WTC11 (cell line): ENCODE results near the gene EPHX1.
"Not testable (repeated sequence)": the region's sequence is repeated elsewhere in the genome, so short reads cannot be mapped to it uniquely, and the experiment has no call there.

Experiments
- ATF2 ChIP-seq: sonication (generic); formaldehyde crosslinking; IDR thresholded peaks from 2 replicates; pipeline ENCODE4 v1.8.1; 2022; ENCODE audit warnings: low read depth, missing genetic modification reagents, borderline replicate concordance
- TP53 ChIP-seq: sonication (generic); formaldehyde crosslinking; IDR thresholded peaks from 2 replicates; pipeline ENCODE4 v1.8.1; 2023; ENCODE audit warnings: mild to moderate bottlenecking, missing genetic modification reagents
- TF ChIP-seq, protein P1 (sequence below): fragments of 250-450 bp; sonication (Bioruptor Pico); IDR thresholded peaks from 2 replicates; pipeline ENCODE4 v2.1.2; 2022; ENCODE audit warnings: mild to moderate bottlenecking, moderate library complexity
- TF ChIP-seq, protein P2 (sequence below): fragments of 200-600 bp; IDR thresholded peaks from 2 replicates; pipeline ENCODE4 v1.8.0; 2022; ENCODE audit warnings: antibody characterized with exemption
- TF ChIP-seq, protein P3 (sequence below): sonication (generic); formaldehyde crosslinking; IDR thresholded peaks from 2 replicates; pipeline ENCODE4 v1.8.1; 2022; ENCODE audit warnings: mild to moderate bottlenecking, moderate library complexity, missing genetic modification reagents

- TF ChIP-seq, protein P1, sequence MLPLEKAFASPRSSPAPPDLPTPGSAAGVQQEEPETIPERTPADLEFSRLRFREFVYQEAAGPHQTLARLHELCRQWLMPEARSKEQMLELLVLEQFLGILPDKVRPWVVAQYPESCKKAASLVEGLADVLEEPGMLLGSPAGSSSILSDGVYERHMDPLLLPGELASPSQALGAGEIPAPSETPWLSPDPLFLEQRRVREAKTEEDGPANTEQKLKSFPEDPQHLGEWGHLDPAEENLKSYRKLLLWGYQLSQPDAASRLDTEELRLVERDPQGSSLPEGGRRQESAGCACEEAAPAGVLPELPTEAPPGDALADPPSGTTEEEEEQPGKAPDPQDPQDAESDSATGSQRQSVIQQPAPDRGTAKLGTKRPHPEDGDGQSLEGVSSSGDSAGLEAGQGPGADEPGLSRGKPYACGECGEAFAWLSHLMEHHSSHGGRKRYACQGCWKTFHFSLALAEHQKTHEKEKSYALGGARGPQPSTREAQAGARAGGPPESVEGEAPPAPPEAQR: not testable (repeated sequence)
- TF ChIP-seq, protein P2, sequence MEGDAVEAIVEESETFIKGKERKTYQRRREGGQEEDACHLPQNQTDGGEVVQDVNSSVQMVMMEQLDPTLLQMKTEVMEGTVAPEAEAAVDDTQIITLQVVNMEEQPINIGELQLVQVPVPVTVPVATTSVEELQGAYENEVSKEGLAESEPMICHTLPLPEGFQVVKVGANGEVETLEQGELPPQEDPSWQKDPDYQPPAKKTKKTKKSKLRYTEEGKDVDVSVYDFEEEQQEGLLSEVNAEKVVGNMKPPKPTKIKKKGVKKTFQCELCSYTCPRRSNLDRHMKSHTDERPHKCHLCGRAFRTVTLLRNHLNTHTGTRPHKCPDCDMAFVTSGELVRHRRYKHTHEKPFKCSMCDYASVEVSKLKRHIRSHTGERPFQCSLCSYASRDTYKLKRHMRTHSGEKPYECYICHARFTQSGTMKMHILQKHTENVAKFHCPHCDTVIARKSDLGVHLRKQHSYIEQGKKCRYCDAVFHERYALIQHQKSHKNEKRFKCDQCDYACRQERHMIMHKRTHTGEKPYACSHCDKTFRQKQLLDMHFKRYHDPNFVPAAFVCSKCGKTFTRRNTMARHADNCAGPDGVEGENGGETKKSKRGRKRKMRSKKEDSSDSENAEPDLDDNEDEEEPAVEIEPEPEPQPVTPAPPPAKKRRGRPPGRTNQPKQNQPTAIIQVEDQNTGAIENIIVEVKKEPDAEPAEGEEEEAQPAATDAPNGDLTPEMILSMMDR: not testable (repeated sequence)
- TF ChIP-seq TP53, ATF2 (CRISPR knock-in tag): not testable (repeated sequence)
- TF ChIP-seq, protein P3, sequence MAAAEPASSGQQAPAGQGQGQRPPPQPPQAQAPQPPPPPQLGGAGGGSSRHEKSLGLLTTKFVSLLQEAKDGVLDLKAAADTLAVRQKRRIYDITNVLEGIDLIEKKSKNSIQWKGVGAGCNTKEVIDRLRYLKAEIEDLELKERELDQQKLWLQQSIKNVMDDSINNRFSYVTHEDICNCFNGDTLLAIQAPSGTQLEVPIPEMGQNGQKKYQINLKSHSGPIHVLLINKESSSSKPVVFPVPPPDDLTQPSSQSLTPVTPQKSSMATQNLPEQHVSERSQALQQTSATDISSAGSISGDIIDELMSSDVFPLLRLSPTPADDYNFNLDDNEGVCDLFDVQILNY (CRISPR knock-in tag): not testable (repeated sequence)
These were observed 30.8 kb upstream of the EPHX1 start for GRCh38 chr1:225779165-225779564.
